Smooth muscle cell of the brain vasculature (primary cell): ENCODE measurements around the gene RPL7A.
A peak's percentile ranks its signal among the peaks of the same experiment; 100 is the strongest.
"Not testable (repeated sequence)": the region's sequence is repeated elsewhere in the genome, so short reads cannot be mapped to it uniquely, and the experiment has no call there.

Experiments used
- DNase-seq: peaks from one replicate; pipeline ENCODE4 v3.0.0-alpha.2; 2012; ENCODE audit warnings: low read depth, low spot score

Gene RPL7A

DNA sequence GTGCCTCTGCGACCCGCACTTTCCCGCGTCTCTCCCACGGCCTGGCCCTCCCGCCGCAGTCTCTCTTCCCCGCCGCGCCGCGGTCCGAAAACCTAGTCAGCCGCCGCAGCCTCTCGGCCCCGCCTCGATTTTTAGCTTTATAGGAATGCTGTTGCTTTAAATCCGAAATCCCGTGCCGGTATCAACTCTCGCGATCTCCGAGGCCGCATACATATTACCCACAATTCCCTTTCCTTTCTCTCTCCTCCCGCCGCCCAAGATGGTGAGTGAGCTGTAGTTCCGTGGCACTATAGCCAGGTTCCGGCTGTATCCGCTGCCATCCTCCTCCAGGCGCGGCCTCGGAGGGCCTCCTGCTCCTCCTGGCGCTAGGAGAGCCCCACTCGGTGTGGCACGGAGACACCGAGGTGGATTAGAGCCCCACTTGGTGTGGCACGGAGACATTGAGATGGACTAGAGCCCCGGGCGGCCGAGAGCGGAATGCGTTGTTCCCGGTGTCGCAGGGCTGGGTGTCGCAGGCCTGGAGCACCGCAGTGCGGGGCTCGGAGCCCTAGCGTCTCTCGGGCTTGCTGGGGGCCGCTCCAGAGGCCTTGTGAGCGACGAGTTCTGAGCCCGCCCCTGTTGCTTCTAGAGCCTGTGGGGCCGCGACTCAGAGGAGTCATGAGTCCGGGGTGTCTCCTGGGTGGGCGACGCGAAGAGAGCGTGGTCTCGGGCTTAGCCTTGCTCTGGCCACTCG is at the start of gene RPL7A, which contains the start of gene MED22:
Gene RPL7A, plus strand, starts transcription at position 234 of the 733 bp plus-strand sequence. Its CDS starts 26 bp downstream, at position 260.
Gene MED22, minus strand, starts transcription at position 147 of the 733 bp plus-strand sequence. CDS start 1,469 bp downstream, outside the sequence.
- DNase-seq = peak; percentile 91

DNA sequence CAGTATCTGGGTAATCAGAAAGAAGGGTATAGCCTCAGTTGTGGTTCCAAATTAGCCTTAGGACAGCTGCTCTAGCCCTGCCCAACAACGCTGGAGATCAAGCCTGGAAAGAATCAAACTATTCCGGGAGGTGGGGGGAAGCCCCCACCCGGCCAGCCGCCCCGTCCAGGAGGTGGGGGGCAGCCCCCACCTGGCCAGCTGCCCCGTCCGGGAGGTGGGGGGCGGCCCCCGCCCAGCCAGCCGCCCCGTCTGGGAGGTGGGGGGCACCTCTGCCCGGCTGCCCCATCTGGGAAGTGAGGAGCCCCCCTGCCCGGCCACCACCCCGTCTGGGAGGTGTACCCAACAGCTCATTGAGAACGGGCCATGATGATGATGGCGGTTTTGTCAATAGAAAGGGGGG is 48.0 kb upstream of the RPL7A start:
- DNase-seq = not testable (repeated sequence)

DNA sequence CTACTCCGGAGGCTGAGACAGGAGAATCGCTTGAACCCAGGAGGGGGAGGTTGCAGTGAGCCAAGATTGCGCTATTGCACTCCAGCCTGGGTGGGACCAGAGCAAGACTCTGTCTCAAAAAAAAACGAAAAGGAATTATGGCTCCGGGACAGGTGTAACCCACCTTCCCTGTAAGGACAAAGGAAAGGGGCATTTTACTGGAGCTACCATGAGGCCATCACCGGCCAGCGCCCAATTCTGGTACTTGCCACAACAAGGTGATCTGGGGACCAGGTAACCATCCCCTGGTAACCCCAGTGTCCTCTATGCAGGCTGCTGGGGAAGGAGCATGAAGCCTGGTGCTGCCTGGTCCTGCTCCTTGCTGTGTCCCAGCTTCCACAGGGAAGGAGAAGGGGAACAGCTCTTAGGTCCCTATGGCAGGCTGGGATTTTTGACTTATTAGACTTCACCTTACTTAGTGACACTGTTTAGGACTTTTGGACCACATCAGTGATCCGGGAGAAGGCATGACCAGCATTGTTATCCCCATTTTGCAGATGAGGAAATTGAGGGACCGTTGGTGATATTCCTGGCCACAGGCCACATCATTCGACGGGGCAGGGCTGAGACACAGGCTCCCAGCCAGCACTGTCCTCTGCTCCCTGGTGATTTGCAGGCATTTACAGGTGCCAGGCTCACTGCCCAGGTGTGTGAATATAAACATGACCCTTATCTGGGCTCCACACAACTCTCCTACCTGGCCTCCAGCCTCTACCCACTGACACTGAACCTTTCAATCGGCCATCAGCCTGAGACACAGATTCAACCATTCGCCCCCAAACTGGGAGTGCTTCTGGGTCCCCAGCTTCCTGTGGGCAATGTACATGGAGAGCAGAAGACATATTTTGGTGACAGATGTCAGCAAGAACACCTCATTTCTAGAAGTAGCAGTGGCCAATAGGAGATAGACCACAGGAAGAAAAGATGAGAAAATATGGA is 46.5 kb upstream of the RPL7A start:
- DNase-seq = no peak

DNA sequence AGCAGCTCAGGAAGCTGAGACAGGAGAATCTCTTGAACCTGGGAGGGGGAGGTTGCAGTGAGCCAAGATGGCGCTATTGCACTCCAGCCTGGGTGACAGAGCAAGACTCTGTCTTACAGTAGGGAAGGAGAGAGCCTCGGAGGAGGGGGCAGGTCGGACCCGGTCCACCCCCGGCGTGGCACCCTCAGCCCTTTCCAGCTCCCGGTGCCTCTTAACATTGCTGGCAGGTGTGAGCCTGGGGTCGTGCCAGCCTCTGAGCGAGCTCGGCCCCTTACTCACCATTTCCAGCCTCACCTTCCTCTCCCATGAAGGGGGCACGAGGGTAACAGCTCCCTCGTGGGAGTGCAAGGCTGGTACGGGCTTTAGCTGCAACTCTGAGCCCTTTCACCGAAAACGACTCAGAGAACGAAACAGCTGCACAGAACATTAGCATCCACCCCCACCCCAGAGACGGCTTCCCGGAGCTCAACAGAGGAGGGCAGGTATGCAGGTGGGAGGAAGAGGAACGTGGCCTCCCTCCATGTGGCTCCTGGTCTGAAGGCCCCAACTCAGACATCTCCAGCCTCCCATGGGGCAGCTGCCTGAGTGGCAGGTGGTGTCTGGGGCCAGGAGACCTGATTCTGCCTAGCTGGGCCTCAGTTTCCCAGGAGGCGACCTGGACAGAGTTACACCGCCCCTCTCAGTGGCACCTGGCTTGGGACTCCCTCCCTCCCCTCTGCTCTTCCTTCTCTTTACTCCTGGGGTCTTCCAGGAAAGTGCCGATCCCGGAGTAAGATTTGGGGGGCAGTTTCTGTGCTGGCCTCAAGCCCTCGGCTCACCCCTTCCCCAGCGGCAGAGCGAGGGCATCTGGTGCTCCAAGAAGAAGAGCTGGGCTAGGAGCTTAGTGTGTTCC is 44.5 kb upstream of the RPL7A start:
- DNase-seq = no peak

DNA sequence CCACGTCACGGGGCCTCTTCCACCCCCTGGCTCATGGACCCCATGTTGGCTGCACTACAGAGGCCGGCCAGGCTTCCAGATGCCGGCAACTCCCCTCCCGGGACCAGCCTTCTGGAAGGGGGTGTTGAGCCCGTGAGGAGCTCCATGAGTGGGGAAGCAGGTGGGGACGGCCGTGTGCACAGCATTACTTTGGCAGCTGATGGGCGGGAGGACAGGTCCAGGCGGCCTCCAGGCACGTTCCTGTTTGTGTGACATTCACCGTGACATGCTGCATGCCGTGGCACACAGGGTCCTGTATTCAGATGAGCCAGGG is 43.9 kb upstream of the RPL7A start:
- DNase-seq = no peak

DNA sequence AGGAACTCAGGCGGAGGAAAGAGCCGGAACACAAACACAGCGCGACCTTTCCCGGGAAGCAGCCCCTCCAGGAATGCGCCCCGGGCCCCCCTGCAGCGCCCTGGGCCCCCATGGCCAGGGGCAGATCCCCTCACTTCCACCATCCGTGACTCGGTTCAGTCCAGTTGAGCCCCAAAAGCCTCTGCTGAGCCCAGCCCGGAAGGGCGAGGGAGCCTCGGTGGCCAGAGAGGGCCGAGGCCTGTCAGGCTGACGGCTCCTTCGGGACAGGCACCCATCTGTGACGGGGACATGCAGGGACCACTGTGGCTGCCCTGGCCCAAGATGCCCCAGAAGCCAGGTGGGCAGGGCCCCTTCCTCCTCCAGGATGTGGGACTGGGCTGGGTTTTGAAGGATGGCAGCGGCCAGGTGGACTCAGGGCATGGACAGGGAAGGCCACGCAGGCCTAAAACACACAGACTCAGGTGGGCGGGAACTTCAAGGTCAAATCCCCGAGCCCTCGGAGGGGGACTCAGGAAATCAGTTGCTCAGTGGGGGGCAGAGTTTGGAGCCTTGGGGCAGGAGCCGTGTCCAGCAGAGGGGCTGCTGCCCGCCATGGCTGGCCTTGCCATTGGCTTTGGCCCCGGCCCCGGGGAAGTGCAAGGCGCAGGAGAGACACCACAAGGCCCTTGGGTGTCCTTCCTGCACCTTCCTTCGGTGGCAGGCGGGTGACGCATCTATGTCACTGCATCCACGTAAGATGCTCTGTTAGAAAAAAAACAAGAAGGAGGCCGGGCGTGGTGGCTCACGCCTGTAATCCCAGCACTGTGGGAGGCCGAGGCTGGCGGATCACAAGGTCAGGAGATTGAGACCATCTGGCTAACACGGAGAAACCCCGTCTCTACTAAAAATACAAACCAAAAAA is 43.3 kb upstream of the RPL7A start:
- DNase-seq = no peak

DNA sequence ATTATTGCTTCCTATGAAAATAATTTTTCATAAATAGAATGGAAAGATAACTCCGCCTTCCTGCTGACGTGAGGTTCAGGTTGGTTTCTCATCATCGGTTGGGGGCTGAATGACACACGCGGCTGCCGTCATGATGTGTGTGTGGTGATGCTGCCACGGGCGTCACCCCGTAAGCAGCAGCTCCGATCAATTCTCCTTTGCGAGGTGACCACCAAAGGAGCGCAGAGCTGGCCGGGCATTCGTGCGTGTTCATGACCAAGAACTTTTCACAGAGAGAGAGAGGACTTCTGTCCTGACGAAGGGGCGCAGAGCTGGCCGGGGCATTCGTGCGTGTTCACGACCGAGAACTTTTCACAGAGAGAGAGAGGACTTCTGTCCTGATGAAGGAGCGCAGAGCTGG is 42.3 kb upstream of the RPL7A start:
- DNase-seq = no peak

DNA sequence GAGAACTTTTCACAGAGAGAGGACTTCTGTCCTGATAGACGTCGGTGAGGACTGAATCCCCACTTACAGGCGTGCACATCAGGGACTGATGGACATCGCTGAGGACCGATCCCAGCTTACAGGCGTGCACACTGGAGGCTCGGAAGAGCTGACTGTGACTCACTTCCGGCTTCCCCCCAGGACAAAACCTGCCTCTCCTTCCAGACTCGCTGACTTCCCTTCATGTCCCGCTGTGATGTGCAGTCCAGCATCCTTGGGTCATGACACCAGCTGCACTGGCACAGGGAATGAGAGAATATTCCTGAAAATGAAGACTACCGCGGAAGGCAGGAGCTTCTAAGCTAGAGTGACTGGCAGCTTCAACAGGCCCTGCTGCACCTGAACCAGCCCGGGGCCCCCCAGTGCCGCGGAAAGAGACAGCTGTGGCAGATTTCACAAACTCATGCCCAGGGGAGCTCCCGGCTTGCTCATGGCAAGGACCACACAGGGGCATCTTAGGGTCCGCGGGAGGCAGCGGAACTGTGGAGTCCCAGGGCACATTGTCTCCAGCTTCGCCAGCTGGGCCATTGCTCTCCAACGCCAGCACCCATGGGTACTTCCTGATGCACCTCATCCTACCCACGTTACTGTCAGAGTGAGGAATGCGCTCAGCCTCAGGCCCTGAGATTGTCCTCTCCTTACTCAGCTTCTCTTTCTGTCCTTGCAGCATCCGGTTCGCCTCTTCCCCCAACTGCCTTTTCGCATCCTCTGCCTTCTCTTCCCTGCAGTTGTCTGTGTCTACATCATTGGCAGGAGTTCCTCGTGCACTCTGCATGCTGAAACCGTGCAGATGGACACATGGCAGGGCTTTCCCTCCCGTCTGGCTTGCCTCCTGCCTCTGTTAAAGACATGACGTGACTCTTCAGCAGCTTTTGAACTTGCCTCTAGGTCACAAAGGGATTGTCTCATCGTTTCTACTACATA is 41.5 kb upstream of the RPL7A start:
- peak; percentile 23 for DNase-seq

DNA sequence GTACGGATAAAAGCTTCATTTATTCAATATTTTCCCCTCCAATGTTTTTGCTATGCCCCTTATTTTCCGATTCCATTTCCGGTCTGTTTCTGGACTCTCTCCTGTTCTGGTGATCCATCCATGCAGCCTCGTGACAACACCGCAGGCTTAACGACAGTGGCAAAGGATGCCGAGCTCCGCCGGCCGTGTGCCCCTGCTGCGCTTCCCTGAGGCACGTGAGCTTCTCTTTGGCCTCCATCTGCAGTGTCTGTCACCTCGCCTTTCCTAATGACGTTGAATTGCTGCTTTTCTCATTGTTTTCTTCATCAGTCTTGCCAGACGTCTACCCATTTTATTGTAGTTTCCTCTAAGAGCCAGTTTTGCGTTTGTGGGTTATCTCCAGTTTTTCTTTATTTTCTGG is 40.7 kb upstream of the RPL7A start:
- DNase-seq = no peak

DNA sequence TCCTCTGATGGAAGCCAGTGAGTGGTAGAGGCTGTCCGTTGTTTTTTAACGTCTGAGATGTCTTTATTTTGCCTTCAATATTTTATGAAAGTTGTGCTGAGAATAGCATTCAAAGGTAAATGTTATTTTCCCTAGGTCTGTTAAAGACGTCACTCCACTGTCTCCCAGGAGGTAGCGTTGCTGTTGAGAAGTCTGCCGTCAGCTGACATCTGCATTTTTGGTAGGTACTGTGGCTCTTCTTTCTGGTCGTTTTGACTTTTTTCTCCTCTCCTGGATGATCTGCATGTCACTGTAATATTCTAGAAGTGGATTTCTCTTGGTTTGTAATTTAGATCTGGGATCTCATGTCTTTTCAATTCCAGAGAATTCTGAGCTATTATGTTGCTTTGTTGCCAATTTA is 38.4 kb upstream of the RPL7A start:
- no peak for DNase-seq

DNA sequence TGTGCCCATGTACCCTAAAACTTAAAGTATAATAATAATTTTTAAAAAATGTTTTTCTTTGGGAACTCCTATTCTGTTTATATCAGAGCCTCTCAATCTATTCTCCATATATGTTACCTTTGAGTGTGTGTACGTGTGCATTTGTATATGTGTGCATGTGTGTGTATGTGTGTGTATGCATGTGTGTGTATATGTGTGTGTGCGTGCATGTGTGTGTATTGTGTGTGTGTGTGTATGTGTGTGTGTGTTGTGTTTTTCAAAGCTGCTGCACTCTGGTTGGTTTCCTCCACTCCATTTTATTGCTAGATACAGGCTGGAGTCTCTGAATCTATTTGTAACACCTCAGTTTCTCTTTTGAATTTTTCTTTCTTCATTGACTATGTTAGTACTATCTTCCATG is 32.0 kb upstream of the RPL7A start:
- no peak for DNase-seq

DNA sequence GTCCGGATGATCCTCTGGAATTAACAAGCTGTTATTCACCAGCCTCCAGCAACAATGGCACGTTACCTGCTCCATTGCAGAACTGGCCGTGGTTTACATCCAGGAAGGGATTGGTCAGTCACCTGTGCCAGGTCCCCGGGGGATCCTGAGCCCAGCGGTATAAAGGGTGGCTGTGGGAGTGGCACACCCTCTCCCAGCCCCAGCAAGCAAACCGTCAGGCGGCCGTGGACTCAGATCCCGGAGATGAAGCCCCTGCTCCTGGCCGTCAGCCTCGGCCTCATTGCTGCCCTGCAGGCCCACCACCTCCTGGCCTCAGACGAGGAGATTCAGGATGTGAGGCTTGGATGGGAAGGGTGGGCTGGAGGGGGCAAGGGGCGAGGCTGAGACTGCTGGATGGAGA is 30.5 kb upstream of the RPL7A start:
- DNase-seq = not testable (repeated sequence)

DNA sequence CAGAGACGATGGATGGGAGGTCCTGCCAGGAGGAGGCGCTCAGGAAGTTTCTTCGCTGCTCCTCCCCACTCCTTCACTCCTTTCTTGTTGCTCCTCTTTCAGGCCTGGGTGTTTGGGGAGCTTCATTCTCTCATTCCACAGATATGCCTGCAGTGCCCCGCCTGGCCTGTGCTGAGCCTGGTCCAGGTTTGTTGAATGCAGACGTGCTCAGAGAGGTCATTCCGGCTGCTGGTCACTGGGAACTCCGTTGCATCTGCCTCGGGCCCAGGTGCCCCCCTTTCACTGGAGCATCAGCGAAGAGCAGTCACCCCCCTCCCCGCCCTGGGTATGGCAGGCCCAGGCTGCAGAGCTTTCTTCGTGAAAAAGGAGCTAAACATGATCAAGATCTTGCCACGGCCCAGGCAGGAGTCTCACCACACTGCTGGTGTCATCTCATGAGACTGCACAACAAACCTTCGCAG is 27.6 kb upstream of the RPL7A start:
- DNase-seq = no peak

DNA sequence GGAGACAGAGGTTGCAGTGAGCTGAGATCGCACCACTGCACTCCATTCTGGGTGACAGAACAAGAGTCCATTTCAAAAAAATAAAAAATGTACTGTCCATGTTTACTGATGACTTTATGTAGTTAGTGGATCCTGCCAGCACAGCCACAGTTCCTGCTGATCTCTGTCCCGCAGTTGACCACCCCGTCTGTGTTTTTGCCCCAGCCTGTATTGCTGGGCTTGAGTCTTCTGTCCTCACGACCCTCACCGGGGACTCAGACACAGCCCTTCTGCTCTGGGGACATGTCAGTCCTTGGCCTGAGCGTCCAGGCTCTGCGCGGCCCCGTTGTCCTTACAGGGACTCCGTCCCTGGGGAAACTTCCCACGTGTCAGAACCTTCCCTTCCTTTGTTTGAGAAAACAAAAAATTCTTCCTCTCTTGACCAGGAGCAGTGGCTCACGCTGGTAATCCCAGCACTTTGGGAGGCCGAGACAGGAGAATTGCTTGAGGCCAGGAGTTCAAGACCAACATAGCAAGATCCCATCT is 26.5 kb upstream of the RPL7A start:
- no peak for DNase-seq

DNA sequence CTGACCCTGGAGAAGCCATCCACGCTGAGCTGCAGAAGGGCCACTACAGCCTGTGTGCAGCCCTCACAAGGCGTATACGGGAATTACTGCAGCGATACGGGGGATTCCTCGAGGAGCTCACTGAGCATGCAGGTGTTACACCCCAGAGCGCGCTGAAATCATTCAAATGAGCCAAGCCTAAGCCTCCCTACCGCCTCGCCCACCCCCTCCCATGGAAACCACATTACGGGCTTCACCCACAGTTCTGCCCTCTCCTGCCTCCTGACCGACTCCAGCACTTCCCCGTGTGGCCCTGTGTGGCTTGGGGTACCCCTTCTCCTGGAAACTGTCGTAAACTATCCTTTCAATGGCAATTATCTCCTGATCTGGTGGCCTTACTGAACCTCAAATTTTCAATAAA is 25.3 kb upstream of the RPL7A start:
- no peak for DNase-seq

DNA sequence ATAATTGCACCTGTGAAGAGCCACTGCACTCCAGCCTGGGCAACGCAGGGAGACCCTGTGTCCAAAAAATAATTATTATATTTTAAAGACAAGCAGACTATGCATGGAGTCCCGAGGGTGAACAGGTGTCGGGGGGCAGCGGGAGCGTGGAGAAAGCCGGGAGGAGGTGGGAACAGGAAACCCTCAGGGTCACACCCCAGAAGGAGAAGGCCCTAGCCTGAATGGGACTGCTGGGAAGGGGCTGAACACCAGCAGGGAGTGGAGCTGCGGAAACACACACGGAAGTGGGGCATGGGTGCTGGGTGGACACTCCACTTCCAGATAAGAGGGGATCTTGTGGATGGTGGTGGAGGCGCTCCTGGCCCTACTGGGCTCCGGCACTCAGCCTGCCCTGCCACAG is 24.8 kb upstream of the RPL7A start:
- DNase-seq = no peak

DNA sequence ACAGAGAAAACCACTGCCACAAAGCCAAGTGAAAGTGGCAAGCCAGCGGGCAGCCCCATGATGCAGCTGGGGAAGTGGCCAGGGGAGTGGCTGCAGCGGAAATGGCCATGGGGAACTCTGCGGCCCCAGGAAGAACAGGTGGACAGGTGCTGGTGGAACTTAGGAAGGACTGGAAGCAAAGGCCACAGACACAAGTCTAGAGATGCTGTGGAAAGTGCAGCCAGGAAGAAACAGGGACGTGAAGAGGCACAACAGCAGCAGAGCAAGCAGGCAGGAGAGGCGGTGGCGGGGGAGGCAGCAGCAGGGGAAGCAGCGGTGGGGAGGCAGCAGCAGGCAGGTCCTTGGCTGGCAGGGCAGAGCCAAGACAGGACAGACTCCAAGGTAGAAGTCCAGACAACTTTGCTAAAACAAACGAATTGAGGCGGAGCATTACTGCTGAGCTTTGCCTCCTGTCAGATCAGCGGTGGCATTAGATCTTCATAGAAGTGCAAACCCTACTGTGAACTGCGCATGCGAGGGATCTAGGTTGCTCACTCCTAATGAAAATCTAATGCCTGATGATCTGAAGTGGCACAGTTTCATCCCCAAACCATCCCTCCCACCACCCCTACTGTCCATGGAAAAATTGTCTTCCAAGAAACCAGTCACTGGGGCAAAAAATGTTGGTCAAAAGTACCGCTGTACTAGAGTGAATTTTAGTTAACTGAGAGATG is 23.9 kb upstream of the RPL7A start:
- no peak for DNase-seq

DNA sequence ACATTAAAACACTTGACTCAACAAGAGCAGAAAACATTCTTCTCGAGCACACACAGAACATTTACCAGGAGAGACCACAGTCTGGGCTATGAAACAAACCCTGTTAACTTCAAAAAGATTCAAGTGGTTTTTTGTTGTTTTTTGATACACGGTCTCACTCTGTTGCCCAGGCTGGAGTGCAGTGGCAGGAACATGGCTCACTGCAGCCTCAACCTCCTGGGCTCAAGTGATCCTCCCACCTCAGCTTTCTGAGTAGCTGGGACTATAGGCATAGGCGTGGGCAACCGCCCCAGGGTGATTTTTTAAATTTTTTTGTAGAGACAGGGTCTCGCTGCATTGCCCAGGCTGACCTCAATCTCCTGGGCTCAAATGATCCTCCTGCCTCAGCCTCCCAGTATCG is 21.0 kb upstream of the RPL7A start:
- not testable (repeated sequence) for DNase-seq
